Fibroblast of pulmonary artery (primary cell): ENCODE results near the gene RHOT2.

Experiments used
- DNase-seq: peaks from one replicate; pipeline ENCODE4 v3.0.0-alpha.2; 2010; ENCODE audit warnings: low read depth
- H3K4me3 ChIP-seq: replicated peaks from 2 replicates; pipeline ENCODE4 v1.5.1; 2011; ENCODE audit warnings: low read depth, mild to moderate bottlenecking, control low read depth, low read length, moderate library complexity
- CTCF ChIP-seq: IDR thresholded peaks from 2 replicates; pipeline ENCODE4 v1.5.1; 2011; ENCODE audit warnings: mild to moderate bottlenecking, control low read depth, low read length, inconsistent platforms; ENCODE audit errors: missing control alignments

The RHOT2 gene

GRCh38 chr16:662597-662996, 5.3 kb upstream of the RHOT2 start:
- no peak overlapping the region for H3K4me3 ChIP-seq
- TF ChIP-seq CTCF = no peak
- DNase-seq = no peak

DNA sequence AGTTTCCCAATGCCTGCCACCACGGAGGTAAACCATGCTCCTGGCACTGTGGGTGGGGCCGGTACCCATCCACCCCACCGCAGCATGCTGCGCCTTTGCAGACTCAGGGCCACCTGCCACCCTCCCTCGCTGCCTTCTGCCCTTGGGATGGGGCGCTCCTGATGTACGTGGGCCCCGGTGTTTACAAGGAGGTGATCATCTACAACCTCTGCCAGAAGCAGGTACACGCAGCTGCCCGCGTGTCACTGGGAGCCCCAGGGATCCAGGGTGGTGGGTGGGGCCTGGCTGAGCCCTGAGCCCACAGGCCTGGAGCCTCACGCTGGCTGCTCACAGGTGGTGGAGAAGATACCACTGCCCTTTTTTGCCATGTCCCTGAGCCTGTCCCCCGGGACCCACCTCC, 1.4 kb upstream of the RHOT2 start:
- no peak for TF ChIP-seq CTCF
- H3K4me3 ChIP-seq = no peak overlapping the region
- no peak for DNase-seq

- no peak for TF ChIP-seq CTCF
- H3K4me3 ChIP-seq = no peak overlapping the region
Measured at GRCh38 chr16:667113-667779, 686 bp upstream of the RHOT2 start.

GRCh38 chr16:668519-669171, 713 bp downstream of the RHOT2 start:
- no peak for TF ChIP-seq CTCF
- H3K4me3 ChIP-seq = peak overlapping the region; percentile 79
- DNase-seq = no peak

More at GRCh38 chr16:667113-667779, 686 bp upstream of the RHOT2 start:
- DNase-seq = no peak

GRCh38 chr16:669666-670065, 1.7 kb downstream of the RHOT2 start:
- DNase-seq = no peak
- H3K4me3 ChIP-seq = peak overlapping the region; percentile 79
- TF ChIP-seq CTCF = no peak

DNA sequence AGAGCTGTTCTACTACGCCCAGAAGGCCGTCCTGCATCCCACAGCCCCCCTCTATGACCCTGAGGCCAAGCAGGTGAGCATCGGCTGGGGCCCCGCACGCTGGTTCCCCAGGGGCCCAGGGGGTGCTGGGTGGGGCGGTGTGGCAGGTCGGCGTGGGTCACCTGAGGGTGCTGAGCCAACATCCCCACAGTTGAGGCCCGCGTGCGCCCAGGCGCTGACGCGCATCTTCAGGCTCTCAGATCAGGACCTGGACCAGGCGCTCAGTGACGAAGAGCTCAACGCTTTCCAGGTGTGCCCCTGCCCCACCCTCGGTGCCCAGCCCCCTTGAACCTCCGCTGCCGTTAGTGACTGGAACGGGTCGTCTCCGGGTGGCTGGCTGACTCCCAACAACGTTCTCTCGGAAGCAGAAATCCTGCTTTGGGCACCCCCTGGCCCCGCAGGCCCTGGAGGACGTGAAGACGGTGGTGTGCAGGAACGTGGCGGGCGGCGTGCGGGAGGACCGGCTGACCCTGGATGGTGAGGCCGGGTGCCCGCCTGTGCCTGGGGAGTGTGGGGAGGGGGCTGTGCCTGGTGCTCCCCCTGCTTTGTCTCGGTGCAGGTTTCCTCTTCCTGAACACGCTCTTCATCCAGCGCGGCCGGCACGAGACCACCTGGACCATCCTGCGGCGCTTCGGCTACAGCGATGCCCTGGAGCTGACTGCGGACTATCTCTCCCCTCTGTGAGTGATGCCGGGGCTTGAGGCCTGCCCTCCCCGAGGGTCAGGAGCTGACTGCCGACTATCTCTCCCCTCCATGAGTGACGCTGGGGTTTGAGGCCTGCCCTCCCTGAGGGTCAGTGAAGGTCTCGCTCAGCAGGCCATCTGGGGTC, 2.8 kb downstream of the RHOT2 start:
- no peak overlapping the region for H3K4me3 ChIP-seq
- no peak for DNase-seq
- TF ChIP-seq CTCF = no peak
